Heart left ventricle (tissue), 16 donors: ENCODE data around the gene RASD2. TPM values are rescaled to one million over a fixed set of nuclear protein-coding genes. Genes with fewer than 3 reads are reported as not detected.

Experiments
- ATAC-seq, 4 donors: fragments of 200-7000 bp; cut with Tn5 transposase; one replicate each; pipeline ENCODE4 v1.9.1; 2020 to 2022; ENCODE audit warnings: moderate library complexity in 4 of 4, mild to moderate bottlenecking in 3 of 4, moderate number of reproducible peaks in 1 of 4
- DNase-seq, 5 donors: peaks; one replicate each; pipeline ENCODE4 v3.0.0-alpha.2; 2020
- H3K27ac ChIP-seq, 12 donors: fragments of 200-600 bp; sonication (generic) in 4 of 12; one replicate each; pipeline versions ENCODE4 v1.5.0 to v1.8.0; 2016 to 2022; ENCODE audit warnings: mild to moderate bottlenecking in 2 of 12
- H3K27me3 ChIP-seq, 9 donors: fragments of 200-600 bp; sonication (generic) in 2 of 9; one replicate each; pipeline versions ENCODE4 v1.5.1 to v1.8.0; 2016 to 2022; ENCODE audit warnings: mild to moderate bottlenecking in 3 of 9
- H3K36me3 ChIP-seq, 9 donors: fragments of 200-600 bp; sonication (generic) in 2 of 9; one replicate each; pipeline versions ENCODE4 v1.5.0 to v1.8.0; 2018 to 2022; ENCODE audit warnings: mild to moderate bottlenecking in 2 of 9
- H3K4me1 ChIP-seq, 12 donors: fragments of 200-600 bp; sonication (generic) in 4 of 12; one replicate each; pipeline versions ENCODE4 v1.5.0 to v1.8.0; 2016 to 2022; ENCODE audit warnings: mild to moderate bottlenecking in 3 of 12
- H3K4me3 ChIP-seq, 12 donors: fragments of 200-600 bp; sonication (generic) in 4 of 12; one replicate each; pipeline versions ENCODE4 v1.5.0 to v1.8.0; 2017 to 2022; ENCODE audit warnings: mild to moderate bottlenecking in 9 of 12, moderate library complexity in 4 of 12
- H3K9me3 ChIP-seq, 12 donors: fragments of 200-600 bp; sonication (generic) in 4 of 12; one replicate each; pipeline versions ENCODE4 v1.5.0 to v1.8.0; 2016 to 2022; ENCODE audit warnings: mild to moderate bottlenecking in 1 of 12
- CTCF ChIP-seq, 12 donors: fragments of 200-600 bp; sonication (generic) in 4 of 12; IDR thresholded peaks; one replicate each; pipeline versions ENCODE4 v1.5.0 to v1.8.0; 2018 to 2022; ENCODE audit warnings: antibody characterized with exemption in 12 of 12, mild to moderate bottlenecking in 5 of 12
- POLR2A ChIP-seq, 2 donors: fragments of 450-650 bp; IDR thresholded peaks; one replicate each; pipeline ENCODE4 v1.6.1; 2017; ENCODE audit warnings: antibody characterized with exemption in 2 of 2, mild to moderate bottlenecking in 2 of 2, moderate library complexity in 2 of 2
- WGBS, 4 donors: extraction: QIAGEN DNeasy Blood & Tissue Kit in 2 of 4; methylation state at CpG; one replicate each; pipeline versions ENCODE4 v1.1.5 to v1.1.7; 2013 to 2018; 5-methylcytosine and 5-hydroxymethylcytosine counted together
- intact Hi-C, 10 donors: fragments of 100-400 bp; cut with DNase I; formaldehyde crosslinking; loops; one replicate each; pipeline versions ENCODE4 v1.11.1 to v1.14.2; 2022
- polyA plus RNA-seq, 2 donors: library from polyadenylated mRNA; stranded (reverse); fragments of 200-250 nt; gene quantifications; one replicate each; pipeline ENCODE4 v1.2.3, GENCODE V29; 2013
- total RNA-seq, 9 donors: library from RNA; depleted of rRNA in 2 of 9; stranded (reverse); fragments of >200 nt in 2 of 9; fragmentation: NEBNext Ultra II Directional in 3 of 9; extraction: Animal tissue kit (Norgen Biotek cat#: 25700) in 3 of 9; gene quantifications; one replicate each; pipeline versions ENCODE4 v1.1.0 to v1.2.4, GENCODE V29; 2016 to 2023
- donor health status: ischemic (EF 13 %, LVEDD 7.1; RV severe dilation, severe dysfunction).
- donor health status: healthy with polysubstance abuse.
- donor health status: DM: no; HTN: yes; CAD: no.
- donor health status: DM: no; HTN: no; CAD: no.
- donor health status: ischemic (EF 25% LVEDD 6.9; RV normal size, moderate dysfunction).
- donor health status: ischemic (EF 25% LVEDD 5.7; RV mildly dilated, moderate dysfunction).
- donor health status: healthy.
- donor health status: DM: yes; HTN: yes; CAD: no.
- donor health status: ischemic (EF 35%, LVEDD 5.7; RV mildly dilated, moderate dysfunction).
- donor health status: nonischemic (EF 11% LVEDD 7.7; RV severe dilation, severe dysfunction).
- donor health status: DM: yes; HTN: yes; CAD: no.
- donor health status: PGD.
- donor health status: ischemic (EF 29% LVEDD 5.4; RV normal size, mild dysfunction).
- donor health status: nonischemic (EF 23%, LVEDD 6.1; RV moderate dilation, normal function).

Gene RASD2
- total and polyA plus RNA-seq, 11 donors: 1.4 to 10.5 (median 5.0) TPM

GRCh38 chr22:35528927-35529326, 11.7 kb upstream of the RASD2 start:
- Histone ChIP-seq H3K4me3 (no peak overlapping the region), H3K27me3 (no peaks in the 10 kb centered on the region), H3K4me1 (peaks cover 0 to 13% (median 0%) of the 10 kb centered on the region in 12 donors), H3K27ac (no peak overlapping the region), H3K9me3 (peaks cover 0 to 12% (median 2%) of the 10 kb centered on the region in 12 donors), H3K36me3 (no peaks in the 10 kb centered on the region)
- intact Hi-C loops: no loop called here
- ATAC-seq (no peak), DNase-seq (no peak)
- TF ChIP-seq CTCF (IDR thresholded peaks at IDR 0.05) (no peak), POLR2A (IDR thresholded peaks at IDR 0.05) (no peak)
- WGBS, 4 donors: 79 to 95% (median 90%) methylated on average over 2 of the region's 2 CpGs

- no peak overlapping the region for H3K4me3 ChIP-seq
- peak overlapping the region in 5 of 12 donors; percentile 2 to 48 (median 27) for H3K27ac ChIP-seq
- ATAC-seq (peak in 3 of 4 donors; percentile 25 to 42 (median 35)), DNase-seq (peak in 1 of 5 donors; percentile 47)
- intact Hi-C loops: loop anchor here in 1 of 10 donors (10.0 kb wide), 1 partner anchor 56 kb away; no protein-coding TSS in a partner anchor
- H3K9me3 ChIP-seq: peaks cover 0 to 12% (median 2%) of the 10 kb centered on the region in 12 donors
- WGBS, 4 donors: 86 to 89% (median 88%) methylated on average over 4 of the region's 4 CpGs
- H3K36me3 ChIP-seq: no peaks in the 10 kb centered on the region
- no peaks in the 10 kb centered on the region for H3K27me3 ChIP-seq
- H3K4me1 ChIP-seq: peaks cover 0 to 6% (median 0%) of the 10 kb centered on the region in 12 donors
- no peak for TF ChIP-seq POLR2A (IDR thresholded peaks at IDR 0.05)
- TF ChIP-seq CTCF (IDR thresholded peaks at IDR 0.05): no peak
These were observed 9.9 kb upstream of the RASD2 start for GRCh38 chr22:35530700-35531099.

DNA sequence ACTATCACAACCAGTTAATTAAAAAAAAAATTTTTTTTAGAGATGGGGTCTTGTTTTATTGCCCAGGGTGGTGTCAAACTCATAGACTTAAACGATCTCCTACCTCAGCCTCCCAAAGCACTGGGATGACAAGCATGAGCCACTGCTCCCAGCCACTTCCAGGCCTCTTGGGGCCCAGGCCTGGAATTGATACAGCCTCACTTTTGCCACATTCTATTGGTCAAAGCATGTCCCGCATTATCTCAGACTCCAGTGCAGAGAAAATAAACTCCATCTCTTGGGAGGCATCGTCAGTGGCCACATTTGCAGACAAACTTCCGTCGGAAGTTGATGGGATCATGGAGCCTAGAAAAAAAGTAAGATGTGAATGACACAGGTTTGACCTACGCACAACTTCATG, 9.4 kb upstream of the RASD2 start:
- Histone ChIP-seq H3K36me3 (no peaks in the 10 kb centered on the region), H3K27me3 (no peaks in the 10 kb centered on the region), H3K4me3 (no peak overlapping the region), H3K9me3 (peaks cover 0 to 12% (median 2%) of the 10 kb centered on the region in 12 donors), H3K4me1 (peaks cover 0 to 3% (median 0%) of the 10 kb centered on the region in 12 donors), H3K27ac (peak overlapping the region in 5 of 12 donors; percentile 2 to 48 (median 27))
- TF ChIP-seq CTCF (IDR thresholded peaks at IDR 0.05): no peak
- no peak for TF ChIP-seq POLR2A (IDR thresholded peaks at IDR 0.05)
- DNase-seq (peak in 1 of 5 donors; percentile 37), ATAC-seq (peak in 2 of 4 donors; percentile 14 to 53)
- intact Hi-C loops: loop anchor here in 1 of 10 donors (10.0 kb wide), 1 partner anchor 56 kb away; no protein-coding TSS in a partner anchor
- WGBS, 4 donors: 66 to 75% (median 71%) methylated on average over 6 of the region's 6 CpGs

- H3K4me3 ChIP-seq: no peak overlapping the region
- 40 to 58% (median 50%) methylated on average over 2 of the region's 2 CpGs for WGBS, 4 donors
- H3K9me3 ChIP-seq: peaks cover 0 to 12% (median 2%) of the 10 kb centered on the region in 12 donors
- no peak for TF ChIP-seq POLR2A (IDR thresholded peaks at IDR 0.05)
- TF ChIP-seq CTCF (IDR thresholded peaks at IDR 0.05): no peak
- H3K4me1 ChIP-seq: peaks cover 0 to 3% (median 0%) of the 10 kb centered on the region in 12 donors
- ATAC-seq (no peak), DNase-seq (no peak)
- peak overlapping the region in 2 of 12 donors; percentile 23 to 39 for H3K27ac ChIP-seq
- no peaks in the 10 kb centered on the region for H3K27me3 ChIP-seq
- intact Hi-C loops: loop anchor here in 1 of 10 donors (10.0 kb wide), 1 partner anchor 57 kb away; no protein-coding TSS in a partner anchor
- H3K36me3 ChIP-seq: no peaks in the 10 kb centered on the region
These were observed 9.0 kb upstream of the RASD2 start for GRCh38 chr22:35531676-35532075.
